Keratinocyte (primary cell): Measurements from ENCODE around the gene ITPK1.

Experiments
- CTCF ChIP-seq, 3 experiments: IDR thresholded peaks in 1 of 3; conservative IDR thresholded peaks in 1 of 3; optimal IDR thresholded peaks in 1 of 3; 2 replicates in 2 of 3; 3 replicates in 1 of 3; pipeline versions ENCODE3 to v1.5.1; 2011; ENCODE audit warnings: low read length in 3 of 3, mild to moderate bottlenecking in 3 of 3, moderate library complexity in 2 of 3, control low read depth in 1 of 3, inconsistent platforms in 1 of 3; ENCODE audit not compliant: insufficient read depth in 2 of 3; ENCODE audit errors: extremely low read depth in 1 of 3
- EZH2 ChIP-seq: IDR thresholded peaks from one replicate; pipeline ENCODE4 v1.6.1; 2012; ENCODE audit warnings: inconsistent platforms, mild to moderate bottlenecking, low read length, moderate library complexity

GRCh38 chr14:92942136-92942535, 173.6 kb downstream of the ITPK1 start:
- TF ChIP-seq CTCF (optimal IDR thresholded peaks at IDR 0.05 in 1 of 3, IDR thresholded peaks at IDR 0.05 in 1 of 3, conservative IDR thresholded peaks at IDR 0.05 in 1 of 3; ENCODE audit: extremely low read depth in 1 of 3, insufficient read depth in 2 of 3, low read length in 3 of 3) (no peak), EZH2 (no peak)
